Thymus (tissue), 11 donors: ENCODE results near the gene ABCG4. TPM values are rescaled to one million over a fixed set of nuclear protein-coding genes. Genes with fewer than 3 reads are reported as not detected.
"Not testable (repeated sequence)": the region's sequence is repeated elsewhere in the genome, so short reads cannot be mapped to it uniquely, and the experiment has no call there.

Source experiments
- DNase-seq, 9 donors: peaks; one replicate each; pipeline ENCODE4 v3.0.0-alpha.2; 2013; ENCODE audit warnings: low spot score in 9 of 9, low read depth in 6 of 9, missing footprints in 1 of 9
- H3K27ac ChIP-seq, 2 donors: one replicate each; pipeline ENCODE4 v1.5.1; 2013; ENCODE audit warnings: control low read depth in 1 of 2, low read depth in 1 of 2, low read length in 1 of 2, mild to moderate bottlenecking in 1 of 2, moderate library complexity in 1 of 2
- H3K27me3 ChIP-seq, 2 donors: one replicate each; pipeline ENCODE4 v1.5.1; 2013; ENCODE audit warnings: low read length in 1 of 2; ENCODE audit not compliant: control insufficient read depth in 2 of 2, insufficient read depth in 1 of 2
- H3K36me3 ChIP-seq, 2 donors: one replicate each; pipeline ENCODE4 v1.5.1; 2013; ENCODE audit warnings: low read length in 1 of 2, mild to moderate bottlenecking in 1 of 2, moderate library complexity in 1 of 2; ENCODE audit not compliant: control insufficient read depth in 2 of 2, insufficient read depth in 2 of 2
- H3K4me1 ChIP-seq, 2 donors: one replicate each; pipeline ENCODE4 v1.5.1; 2013; ENCODE audit warnings: low read length in 2 of 2; ENCODE audit not compliant: control insufficient read depth in 2 of 2, insufficient read depth in 2 of 2
- H3K4me3 ChIP-seq, 2 donors: one replicate each; pipeline ENCODE4 v1.5.1; 2013; ENCODE audit warnings: low read length in 2 of 2, control low read depth in 1 of 2, mild to moderate bottlenecking in 1 of 2
- H3K9me3 ChIP-seq, 2 donors: one replicate each; pipeline ENCODE4 v1.5.1; 2013; ENCODE audit warnings: low read length in 1 of 2, mild to moderate bottlenecking in 1 of 2; ENCODE audit not compliant: control insufficient read depth in 2 of 2, insufficient read depth in 1 of 2
- WGBS: extraction: QIAGEN DNeasy Blood & Tissue Kit; methylation state at CpG from one replicate; pipeline ENCODE4 v1.1.7; 2013; 5-methylcytosine and 5-hydroxymethylcytosine counted together
- polyA plus RNA-seq: library from polyadenylated mRNA; stranded (reverse); fragments of 200-250 nt; gene quantifications from one replicate; pipeline ENCODE4 v1.2.3, GENCODE V29; 2013
- total RNA-seq: library from RNA; stranded (reverse); fragments of 120-200 nt; gene quantifications from one replicate; pipeline ENCODE4 v1.2.4, GENCODE V29; 2013
- donor health status: healthy.

The ABCG4 gene
- total and polyA plus RNA-seq, 2 donors = 0.28 to 2.8 TPM

DNA sequence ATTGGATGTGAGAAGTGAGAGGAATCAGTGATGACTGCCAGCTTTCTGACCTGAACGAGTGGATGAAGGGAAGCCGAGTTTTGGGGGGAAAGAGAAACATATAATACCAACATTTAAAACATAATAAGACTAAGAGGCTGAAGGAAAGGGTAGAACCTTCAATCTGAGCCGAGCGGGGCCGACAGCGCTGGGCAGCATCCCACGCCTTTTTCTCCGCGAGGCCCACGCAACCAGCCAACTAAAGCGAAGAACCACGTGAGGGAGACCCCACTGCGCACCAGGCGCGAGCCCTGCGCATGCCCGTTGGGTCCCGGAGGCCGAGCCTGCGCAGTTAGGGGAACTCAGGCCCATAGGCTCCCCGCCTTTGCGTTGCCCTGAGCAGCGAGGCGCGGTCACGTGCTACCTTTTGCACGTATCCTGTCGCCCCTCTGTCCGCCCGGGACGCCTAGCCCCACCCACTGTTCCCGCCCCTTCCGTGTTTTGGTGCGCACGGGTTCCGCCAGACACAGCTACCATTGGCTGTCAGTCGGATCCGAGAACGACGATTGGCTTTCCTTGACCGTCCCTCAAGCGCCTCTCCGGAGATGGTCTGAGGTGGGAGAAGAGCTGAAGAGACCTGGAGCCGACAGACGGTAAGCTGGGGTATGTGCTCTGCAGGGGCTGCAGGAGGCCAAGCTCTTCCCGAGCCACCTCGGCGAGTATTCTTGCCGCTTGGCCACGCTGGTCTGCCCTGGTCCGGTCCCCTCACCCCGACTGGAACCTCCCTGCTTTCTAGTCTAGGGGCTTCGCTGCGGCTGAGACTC, 27.6 kb upstream of the ABCG4 start, which contains the start of gene HINFP:
Gene HINFP, plus strand, starts transcription at position 573 of the 803 bp plus-strand sequence. CDS start 5,365 bp downstream, outside the sequence.
- peak; percentile 96 to 99 (median 99) for DNase-seq
- H3K4me3 ChIP-seq = peak within 1 kb of the TSS; percentile 76 to 89
- H3K27me3 ChIP-seq = no peaks in the 10 kb centered on the region
- peaks cover 26 to 29% of the 10 kb centered on the region in 2 donors for H3K36me3 ChIP-seq
- no peaks in the 10 kb centered on the region for H3K9me3 ChIP-seq
- H3K4me1 ChIP-seq = peaks cover 14 to 23% of the 10 kb centered on the region in 2 donors
- peak within 1 kb of the TSS; percentile 74 to 89 for H3K27ac ChIP-seq
- under 1% methylated on average over 54 of the region's 54 CpGs for WGBS

DNA sequence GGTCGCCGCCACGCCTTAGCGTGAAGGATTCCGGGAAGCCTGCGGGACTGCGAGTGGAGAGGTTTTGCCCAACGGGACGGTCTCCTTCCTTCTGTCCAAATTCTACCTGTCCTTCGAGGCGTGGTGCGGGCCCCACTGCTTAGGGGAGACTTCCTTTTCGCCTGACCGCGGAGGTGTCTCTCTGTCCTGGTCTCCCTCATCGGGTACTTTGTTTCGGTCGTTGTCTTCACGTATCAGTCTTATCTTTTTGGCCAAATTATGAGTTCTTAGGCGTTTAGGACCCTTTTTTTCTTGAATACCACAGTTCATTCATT, 27.1 kb upstream of the ABCG4 start:
- Histone ChIP-seq H3K36me3 (peaks cover 20 to 24% of the 10 kb centered on the region in 2 donors), H3K9me3 (no peaks in the 10 kb centered on the region), H3K27ac (peak overlapping the region; percentile 74 to 79), H3K4me3 (peak overlapping the region; percentile 76 to 89), H3K27me3 (no peaks in the 10 kb centered on the region), H3K4me1 (peaks cover 18 to 27% of the 10 kb centered on the region in 2 donors)
- under 1% methylated on average over 20 of the region's 20 CpGs for WGBS
- DNase-seq = peak in 1 of 9 donors; percentile 19

DNA sequence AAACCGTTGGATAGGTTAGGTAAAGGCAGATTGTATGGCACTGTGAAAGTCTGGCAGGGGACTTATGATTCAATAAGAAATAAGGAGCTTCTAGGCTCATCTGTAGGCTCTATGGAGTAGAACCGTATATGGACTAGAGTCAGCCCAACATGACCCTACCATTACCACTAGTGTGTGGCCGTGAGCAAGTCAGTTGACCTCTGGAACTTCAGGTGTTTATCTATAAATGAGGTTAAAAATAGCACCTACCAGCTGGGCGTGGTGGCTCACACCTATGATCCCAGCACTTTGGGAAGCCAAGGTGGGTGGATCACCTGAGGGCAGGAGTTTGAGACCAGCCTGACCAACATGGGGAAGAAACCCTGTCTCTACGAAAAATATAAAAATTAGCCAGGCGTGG, 23.0 kb upstream of the ABCG4 start:
- H3K27ac ChIP-seq = no peak overlapping the region
- DNase-seq = no peak
- H3K27me3 ChIP-seq = no peaks in the 10 kb centered on the region
- 97% methylated on average over 6 of the region's 6 CpGs for WGBS
- H3K9me3 ChIP-seq = no peaks in the 10 kb centered on the region
- H3K4me1 ChIP-seq = peaks cover 17 to 25% of the 10 kb centered on the region in 2 donors
- H3K36me3 ChIP-seq = peaks cover 20 to 37% of the 10 kb centered on the region in 2 donors
- no peak overlapping the region for H3K4me3 ChIP-seq

DNA sequence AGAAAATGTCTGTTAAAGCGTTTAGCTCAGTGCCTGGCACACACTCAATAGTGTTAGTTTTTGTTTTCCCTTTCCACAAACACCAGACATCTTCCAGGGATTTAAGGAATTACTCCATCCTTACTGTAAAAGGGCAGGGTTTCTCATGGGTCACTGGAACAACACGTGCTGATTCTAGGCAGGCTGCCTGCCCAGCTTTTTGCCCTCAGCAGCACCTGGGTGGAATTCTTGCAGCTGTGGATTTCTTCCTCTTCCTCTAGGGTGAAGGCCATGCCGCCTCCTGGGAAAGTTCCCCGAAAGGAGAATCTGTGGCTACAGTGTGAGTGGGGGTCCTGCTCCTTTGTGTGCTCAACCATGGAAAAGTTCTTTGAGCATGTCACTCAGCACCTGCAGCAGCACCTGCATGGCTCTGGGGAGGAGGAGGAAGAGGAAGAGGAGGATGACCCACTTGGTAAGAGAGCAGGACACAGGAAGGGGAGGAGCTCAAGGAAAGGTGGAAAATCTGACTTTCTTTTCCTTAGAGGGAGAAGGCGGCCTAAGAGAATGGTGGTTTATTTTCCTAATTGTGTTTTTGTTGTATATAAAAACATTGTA, 22.1 kb upstream of the ABCG4 start:
- peaks cover 29 to 47% of the 10 kb centered on the region in 2 donors for H3K36me3 ChIP-seq
- peak overlapping the region; percentile 54 to 60 for H3K27ac ChIP-seq
- 92% methylated on average over 5 of the region's 5 CpGs for WGBS

DNA sequence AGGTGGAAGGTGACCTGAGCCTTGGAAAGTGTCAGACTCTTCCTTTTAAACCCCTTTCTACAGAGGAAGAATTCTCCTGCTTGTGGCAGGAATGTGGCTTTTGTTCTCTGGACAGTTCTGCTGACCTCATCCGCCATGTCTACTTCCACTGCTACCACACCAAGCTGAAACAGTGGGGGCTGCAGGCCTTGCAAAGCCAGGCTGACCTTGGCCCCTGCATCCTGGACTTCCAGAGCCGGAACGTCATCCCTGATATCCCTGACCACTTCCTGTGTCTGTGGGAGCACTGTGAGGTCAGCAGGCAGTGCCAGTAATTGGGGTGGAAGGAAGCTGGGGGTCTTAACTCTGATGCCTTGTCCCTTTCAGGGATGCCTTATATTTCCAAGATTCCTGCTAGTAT, 18.2 kb upstream of the ABCG4 start:
- peaks cover 7 to 11% of the 10 kb centered on the region in 2 donors for H3K4me1 ChIP-seq
- 96% methylated on average over 3 of the region's 3 CpGs for WGBS
- DNase-seq = no peak
- no peaks in the 10 kb centered on the region for H3K27me3 ChIP-seq
- H3K36me3 ChIP-seq = peaks cover 44 to 64% of the 10 kb centered on the region in 2 donors
- no peak overlapping the region for H3K27ac ChIP-seq
- no peak overlapping the region for H3K4me3 ChIP-seq
- H3K9me3 ChIP-seq = no peaks in the 10 kb centered on the region

More for the DNA sequence above, 22.1 kb upstream of the ABCG4 start:
- Histone ChIP-seq H3K4me3 (no peak overlapping the region), H3K4me1 (peaks cover 15 to 22% of the 10 kb centered on the region in 2 donors), H3K9me3 (no peaks in the 10 kb centered on the region), H3K27me3 (no peaks in the 10 kb centered on the region)
- peak in 1 of 9 donors; percentile 44 for DNase-seq

DNA sequence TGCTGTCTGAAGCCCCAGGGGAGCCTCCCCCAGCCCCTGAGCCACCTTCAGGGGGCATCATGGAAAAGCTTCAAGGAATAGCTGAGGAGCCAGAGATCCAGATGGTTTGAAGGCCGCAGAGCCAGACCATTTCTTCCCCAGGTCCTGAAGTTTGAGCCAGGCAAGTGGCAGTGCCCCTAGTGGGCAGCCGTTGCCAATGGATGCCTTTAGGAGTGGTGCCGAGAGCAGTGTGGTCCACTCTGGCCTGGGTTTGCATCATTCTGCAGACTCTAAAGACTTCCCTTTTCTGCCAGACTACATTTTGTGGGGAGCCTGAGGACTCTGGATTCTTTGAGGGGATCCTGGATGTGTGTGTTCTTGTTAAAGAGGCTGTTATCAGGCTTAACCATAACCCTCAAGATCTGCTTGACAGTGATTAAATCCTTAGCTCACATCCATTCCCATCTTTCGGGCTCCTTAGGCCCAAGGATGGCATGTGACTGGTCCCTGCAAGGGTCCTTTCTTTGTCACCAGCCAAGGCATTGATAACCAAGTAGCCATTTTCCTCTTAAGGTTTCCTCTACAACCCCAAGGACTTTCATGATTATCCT, 14.4 kb upstream of the ABCG4 start:
- 92% methylated on average over 4 of the region's 4 CpGs for WGBS
- H3K4me3 ChIP-seq = no peak overlapping the region
- H3K9me3 ChIP-seq = no peaks in the 10 kb centered on the region
- H3K36me3 ChIP-seq = peaks cover 44 to 55% of the 10 kb centered on the region in 2 donors
- H3K27me3 ChIP-seq = peaks cover 0 to 5% of the 10 kb centered on the region in 2 donors
- no peak for DNase-seq
- H3K27ac ChIP-seq = no peak overlapping the region
- no peaks in the 10 kb centered on the region for H3K4me1 ChIP-seq

DNA sequence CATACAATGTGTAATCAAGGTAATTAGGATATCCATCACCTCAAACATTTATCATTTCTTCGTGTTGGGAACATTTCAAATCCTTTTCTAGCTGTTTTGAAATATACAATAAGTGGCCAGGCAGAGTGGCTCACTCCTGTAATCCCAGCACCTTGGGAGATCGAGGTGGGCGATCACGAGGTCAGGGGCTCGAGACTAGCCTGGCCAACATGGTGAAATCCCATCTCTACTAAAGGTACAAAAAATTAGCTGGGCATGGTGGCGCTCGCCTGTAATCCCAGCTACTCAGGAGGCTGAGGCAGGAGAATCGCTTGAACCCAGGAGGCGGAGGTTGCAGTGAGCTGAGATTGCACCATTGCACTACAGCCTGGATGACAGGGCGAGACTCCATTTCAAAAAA, 9.6 kb upstream of the ABCG4 start:
- WGBS = 96% methylated on average over 10 of the region's 10 CpGs
- not testable (repeated sequence) for H3K27ac ChIP-seq, H3K4me3 ChIP-seq, DNase-seq, H3K4me1 ChIP-seq, H3K36me3 ChIP-seq, H3K9me3 ChIP-seq
- H3K27me3 ChIP-seq = peaks cover 3 to 12% of the 10 kb centered on the region in 2 donors

DNA sequence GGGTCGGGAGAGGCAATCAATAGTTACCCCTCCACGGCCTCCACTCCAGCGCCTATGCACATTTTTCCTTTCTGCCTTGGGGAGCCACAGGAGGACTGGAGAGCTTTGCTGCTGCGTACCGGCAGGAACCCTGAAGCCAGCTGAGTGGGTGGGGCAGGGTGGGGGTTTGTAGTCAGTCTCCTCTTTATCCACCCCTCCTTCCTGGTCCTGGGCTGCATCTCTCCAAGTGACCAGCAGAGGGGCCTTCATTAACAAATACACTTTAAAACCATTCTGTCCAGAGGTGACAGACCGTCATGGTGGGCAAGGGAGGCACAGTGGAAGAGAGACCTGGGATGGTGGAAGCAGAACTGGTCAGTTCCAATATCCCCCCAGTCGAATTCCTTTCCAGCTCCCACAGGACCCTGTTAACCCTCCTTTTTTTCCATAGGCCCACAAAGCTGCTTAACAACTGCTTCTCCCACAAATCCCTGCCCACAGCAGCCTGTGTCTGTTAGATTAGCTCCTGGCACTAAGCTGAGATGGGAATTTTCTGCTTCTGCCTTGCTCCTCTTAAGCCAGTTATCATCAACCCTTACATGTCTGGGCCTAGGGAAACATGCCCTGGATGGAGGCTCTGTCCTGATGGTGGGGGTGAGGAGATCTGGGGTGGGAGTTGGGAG, 3.9 kb upstream of the ABCG4 start:
- Histone ChIP-seq H3K9me3 (no peaks in the 10 kb centered on the region), H3K4me1 (peaks cover 14 to 22% of the 10 kb centered on the region in 2 donors), H3K36me3 (no peaks in the 10 kb centered on the region), H3K27me3 (peaks cover 9 to 43% of the 10 kb centered on the region in 2 donors), H3K4me3 (no peak overlapping the region), H3K27ac (no peak overlapping the region)
- DNase-seq = no peak
- whole genome bisulfite sequencing = 37% methylated on average over 7 of the region's 7 CpGs
